ENCODE data around the gene DTX3.
"Not testable (repeated sequence)": the region's sequence is repeated elsewhere in the genome, so short reads cannot be mapped to it uniquely, and the experiment has no call there.

The DTX3 gene

GRCh38 chr12:57584050-57584449, 20.6 kb upstream of the DTX3 start:
- no peak for DNase-seq

DNA sequence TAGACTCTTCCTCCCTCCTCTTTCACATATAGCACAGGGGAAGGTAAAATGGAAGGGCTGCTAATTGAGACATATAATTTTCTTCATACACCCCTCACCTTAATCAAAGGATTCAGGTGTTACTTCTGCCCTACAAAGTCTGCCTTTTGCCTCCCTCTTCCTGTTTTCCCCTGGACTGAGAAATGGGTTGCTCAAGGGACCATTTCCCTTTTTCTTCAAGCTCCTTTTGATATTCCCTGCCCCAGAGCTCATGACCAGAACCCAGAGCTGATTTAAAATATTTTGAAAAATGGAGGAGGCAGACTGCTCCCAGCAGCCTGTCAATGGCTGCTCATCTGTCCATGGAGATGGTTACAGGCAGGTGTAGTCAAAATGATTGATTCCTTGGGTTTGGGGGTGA, 19.9 kb upstream of the DTX3 start:
- no peak for DNase-seq

DNA sequence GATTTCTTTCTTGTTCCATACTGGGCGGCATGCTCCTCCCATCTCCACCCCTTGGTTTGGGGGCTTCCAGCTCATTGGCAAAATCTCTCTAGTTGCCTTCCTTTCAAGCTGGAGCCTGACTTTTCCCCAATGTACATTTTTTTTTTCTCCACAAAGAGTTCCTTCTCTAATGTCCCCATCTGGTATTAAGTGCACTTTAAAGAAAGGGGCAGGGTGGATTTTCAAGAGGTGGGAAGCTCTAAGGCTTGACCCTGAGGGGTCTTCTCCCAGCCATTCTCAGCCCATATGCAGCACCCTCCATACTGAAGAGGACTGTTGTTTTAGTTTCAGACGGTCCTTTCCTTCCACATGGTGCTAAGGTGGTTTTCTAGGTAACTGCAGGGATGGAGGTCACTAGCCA, 19.5 kb upstream of the DTX3 start:
- DNase-seq = no peak

DNA sequence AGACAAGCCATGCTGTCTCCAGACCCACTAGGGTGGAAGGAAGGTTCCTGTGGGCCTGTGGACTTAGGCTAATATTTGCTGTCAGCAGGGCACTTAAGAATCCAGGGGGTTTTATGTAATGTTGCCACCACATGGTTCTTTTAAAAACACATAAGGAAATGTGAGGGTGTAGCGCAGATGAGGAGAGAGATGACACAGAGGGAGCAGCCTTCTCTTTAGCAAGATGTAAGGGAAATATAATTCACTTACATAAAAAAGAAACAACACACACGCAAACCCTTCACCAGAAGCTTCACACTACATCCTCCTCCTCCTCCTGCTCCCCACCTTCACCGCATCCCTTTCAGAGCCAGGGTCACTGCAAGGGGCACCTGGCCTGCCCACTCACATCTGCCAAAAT, 18.5 kb upstream of the DTX3 start:
- DNase-seq = no peak

DNA sequence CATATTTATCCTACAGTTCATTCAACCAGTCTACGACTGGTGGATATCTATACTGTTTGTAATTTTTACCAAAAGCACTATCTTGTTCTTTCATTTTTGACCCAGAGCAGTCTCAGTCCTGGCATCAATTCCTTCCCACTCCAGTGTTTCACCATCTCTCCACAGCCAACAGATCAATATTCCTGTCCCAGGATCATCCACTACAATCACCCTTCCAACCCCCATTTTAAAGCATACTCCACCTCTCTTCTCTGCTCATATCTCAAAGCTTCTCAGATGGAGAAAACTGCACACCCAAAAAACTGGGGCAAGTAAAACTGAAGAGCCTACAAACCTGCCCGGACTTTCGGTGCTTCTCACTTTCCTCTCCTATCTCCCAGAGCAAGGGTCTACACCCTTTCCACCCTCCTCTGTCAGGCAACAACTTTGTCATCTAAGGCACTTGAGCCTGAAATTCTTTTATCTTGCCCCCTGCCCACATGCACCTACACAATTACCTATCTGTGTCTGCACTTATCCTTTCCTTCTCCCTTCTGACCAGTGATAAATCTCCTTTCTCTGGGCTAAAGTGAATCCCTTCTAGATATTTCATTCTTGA, 17.7 kb upstream of the DTX3 start:
- no peak for DNase-seq

- not testable (repeated sequence) for DNase-seq
These were observed 15.5 kb upstream of the DTX3 start for GRCh38 chr12:57588951-57589610.

DNA sequence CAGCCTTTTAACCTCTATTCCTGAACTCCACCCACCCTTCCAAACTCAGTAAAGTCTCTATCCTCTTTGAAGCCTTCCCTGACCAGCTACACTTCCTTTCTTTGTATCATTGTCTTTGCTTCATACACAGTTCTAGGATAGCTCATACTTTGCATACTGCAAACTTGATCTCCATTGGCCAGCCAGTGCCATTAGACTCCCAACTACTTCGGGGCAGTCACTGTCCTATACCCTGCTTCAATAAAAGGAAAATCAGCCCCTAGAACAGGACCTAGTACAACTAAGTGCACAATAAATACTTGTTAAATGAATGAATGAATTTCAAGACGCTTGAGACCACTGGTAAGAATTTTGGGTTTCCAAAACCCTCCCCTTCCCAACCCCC, 14.2 kb upstream of the DTX3 start:
- no peak for DNase-seq

- DNase-seq = peak; percentile 36
These were observed 13.5 kb upstream of the DTX3 start, which contains the start of gene PIP4K2C for GRCh38 chr12:57590864-57591781. PIP4K2C (plus strand) TSS chr12:57591192; CDS start chr12:57591290, 98 bp downstream.

DNA sequence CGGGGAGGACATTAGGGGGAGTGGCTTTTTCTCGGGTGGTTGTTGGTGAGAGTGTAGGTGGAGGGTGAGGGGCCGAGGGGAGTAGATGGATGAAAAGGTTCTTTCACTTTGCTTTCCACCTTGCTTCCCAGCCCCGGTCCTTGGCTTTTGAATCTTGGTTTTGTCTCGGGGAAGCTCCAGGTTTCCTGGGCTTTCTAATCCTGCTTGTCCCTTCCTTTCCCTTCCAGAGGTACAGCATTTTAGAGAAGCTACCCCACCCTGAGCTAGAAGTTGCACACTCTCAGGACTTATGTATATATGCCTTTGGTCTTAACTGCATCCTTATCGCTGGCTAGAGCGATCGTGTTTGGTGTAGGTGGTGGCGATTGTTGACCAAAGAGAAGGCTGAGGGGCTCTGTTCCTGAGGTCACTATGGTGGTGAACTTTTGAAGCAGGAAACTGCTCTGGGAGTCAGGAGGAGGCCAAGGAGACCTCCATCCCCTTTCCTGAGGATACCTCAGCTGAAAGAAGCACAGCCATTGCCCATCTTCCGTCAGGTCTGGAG, 12.8 kb upstream of the DTX3 start:
- DNase-seq = no peak

GRCh38 chr12:57592551-57593165, 12.0 kb upstream of the DTX3 start:
- DNase-seq = no peak

GRCh38 chr12:57593187-57593586, 11.4 kb upstream of the DTX3 start:
- DNase-seq = no peak

DNA sequence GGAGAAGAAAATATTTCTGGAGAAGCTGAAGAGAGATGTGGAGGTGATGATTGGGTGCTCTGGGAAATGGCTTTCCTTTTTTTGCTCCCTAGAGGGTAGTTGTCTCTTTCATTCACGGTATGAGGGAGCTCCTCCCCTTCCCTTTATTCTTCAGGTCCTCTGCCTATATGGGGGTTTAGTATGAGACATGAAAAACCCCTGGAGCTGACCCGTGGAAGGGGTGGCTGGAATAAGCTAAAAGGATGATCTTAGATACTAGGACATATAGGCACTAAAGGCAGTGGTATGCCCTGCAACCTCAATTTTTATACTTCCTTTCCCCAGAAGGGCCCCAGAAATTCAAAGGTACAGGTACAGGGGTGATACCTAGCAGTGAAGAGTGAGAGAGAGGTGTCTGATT, 4.2 kb upstream of the DTX3 start:
- DNase-seq = no peak

- no peak for DNase-seq
These were observed 2.1 kb upstream of the DTX3 start for GRCh38 chr12:57602544-57602943.

- no peak for DNase-seq
These were observed 1.3 kb upstream of the DTX3 start for GRCh38 chr12:57603324-57603723.

GRCh38 chr12:57603815-57604453, 690 bp upstream of the DTX3 start:
- no peak for DNase-seq

GRCh38 chr12:57604992-57605810, 577 bp downstream of the DTX3 start:
- no peak for DNase-seq

DNA sequence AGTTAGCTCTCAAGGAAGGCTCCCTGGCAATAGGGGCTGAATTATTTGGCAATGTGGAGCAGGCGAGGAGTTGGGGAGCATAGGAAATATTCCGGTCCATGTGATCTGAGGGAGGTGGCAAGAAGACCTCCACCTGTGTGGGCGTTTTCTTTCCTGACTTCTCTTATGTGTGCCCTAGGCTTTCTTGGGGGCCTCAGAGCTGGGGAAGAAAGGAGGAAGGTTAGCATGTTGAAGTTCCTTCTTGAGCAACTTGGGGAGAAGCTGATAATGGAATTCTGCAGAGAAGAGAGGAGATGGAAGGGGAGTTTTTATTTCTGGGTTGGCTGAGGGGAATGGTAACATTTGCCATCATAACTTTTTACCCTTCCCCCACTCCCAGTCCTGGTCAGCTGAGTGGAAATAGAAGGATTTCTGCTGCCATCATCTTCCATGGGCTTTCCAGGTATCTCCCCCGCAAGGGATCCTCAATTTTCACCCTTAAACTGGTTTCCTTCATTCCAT, 1.2 kb downstream of the DTX3 start:
- no peak for DNase-seq

DNA sequence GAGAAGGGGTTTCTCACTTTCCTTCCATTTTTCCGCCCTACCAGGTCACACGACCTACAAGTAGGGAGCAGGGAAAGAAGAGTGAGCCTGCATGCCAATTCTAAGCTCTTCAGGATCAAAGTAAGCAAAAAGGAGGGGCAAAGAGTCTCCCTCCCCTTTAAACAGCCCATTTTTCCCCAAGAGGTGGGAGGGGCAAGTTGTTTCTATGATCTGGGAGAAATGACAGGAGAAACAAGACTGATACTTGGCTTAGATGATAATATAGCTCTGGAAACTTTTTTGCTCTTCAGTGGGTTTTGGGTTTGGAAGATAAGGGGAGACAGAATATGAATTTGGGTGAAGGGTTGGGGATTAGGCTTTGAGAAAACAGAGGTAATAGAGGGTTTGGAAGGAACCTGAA, 1.8 kb downstream of the DTX3 start:
- no peak for DNase-seq

DNA sequence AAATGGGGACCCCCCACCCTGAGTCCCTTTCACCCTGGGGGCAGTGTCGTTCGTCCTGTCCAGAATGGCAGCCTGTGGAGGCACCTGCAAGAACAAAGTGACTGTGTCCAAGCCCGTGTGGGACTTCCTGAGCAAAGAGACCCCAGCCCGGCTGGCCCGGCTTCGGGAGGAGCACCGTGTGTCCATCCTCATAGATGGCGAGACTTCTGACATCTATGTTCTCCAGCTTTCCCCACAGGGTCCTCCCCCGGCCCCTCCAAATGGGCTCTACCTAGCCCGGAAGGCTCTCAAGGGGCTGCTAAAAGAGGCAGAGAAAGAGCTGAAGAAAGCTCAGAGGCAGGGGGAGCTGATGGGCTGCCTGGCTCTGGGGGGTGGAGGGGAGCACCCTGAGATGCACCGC, 2.2 kb downstream of the DTX3 start:
- DNase-seq = no peak

DNA sequence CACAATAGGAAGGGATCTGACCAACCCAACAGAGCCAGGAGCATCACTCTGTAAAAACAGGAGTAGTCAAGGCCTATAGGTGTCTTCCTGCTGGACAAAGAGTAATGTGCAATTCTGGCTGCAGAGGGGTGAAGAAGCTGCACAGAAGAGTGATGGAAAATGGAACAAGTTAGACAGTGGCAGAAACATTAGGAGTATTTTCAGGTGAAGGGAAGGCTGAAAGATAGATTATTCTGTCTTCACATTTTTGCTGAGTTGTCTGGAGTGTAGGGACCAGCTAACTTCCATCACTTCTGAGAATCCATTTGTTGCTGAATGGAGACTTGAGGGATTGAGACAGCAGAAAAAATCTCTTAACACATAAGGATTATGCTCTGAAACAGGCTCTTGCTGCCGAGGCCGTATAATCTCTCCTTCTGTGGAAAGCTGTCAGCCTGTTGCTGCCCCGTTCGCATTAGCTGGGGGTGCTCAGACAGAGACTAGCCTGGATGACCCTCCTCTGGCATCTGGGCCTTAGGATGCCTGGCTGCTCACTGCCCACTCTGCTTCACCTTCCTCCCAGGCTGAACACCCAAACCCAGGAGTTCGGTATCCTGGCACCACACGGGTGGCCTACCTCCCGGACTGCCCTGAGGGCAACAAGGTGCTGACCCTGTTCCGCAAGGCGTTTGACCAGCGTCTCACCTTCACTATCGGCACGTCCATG, 3.5 kb downstream of the DTX3 start:
- DNase-seq = no peak

Data from cortex of kidney (tissue), 1 donor.